Body of pancreas (tissue), 4 donors: ENCODE measurements around the gene MSL2.

ENCODE experiments used
- CTCF ChIP-seq, 7 experiments: fragments of 450-650 bp in 4 of 7; fragments of 200-600 bp in 3 of 7; sonication (generic) in 3 of 7; IDR thresholded peaks; one replicate each; pipeline ENCODE4 v1.5.1; 2016 to 2019; ENCODE audit warnings: antibody characterized with exemption in 7 of 7
- POLR2A ChIP-seq, 3 donors: fragments of 450-650 bp; IDR thresholded peaks; one replicate each; pipeline ENCODE4 v1.6.1; 2016; ENCODE audit warnings: antibody characterized with exemption in 3 of 3, mild to moderate bottlenecking in 2 of 3

- TF ChIP-seq POLR2A (IDR thresholded peaks at IDR 0.05) (no peak), CTCF (IDR thresholded peaks at IDR 0.05) (no peak)
Measured at GRCh38 chr3:136134091-136134490, 62.0 kb downstream of the MSL2 start.
